ACC112 (cell line): ENCODE measurements around the gene RIOX2.
"Not testable (repeated sequence)": the region's sequence is repeated elsewhere in the genome, so short reads cannot be mapped to it uniquely, and the experiment has no call there.

Source experiments
- H2AFZ ChIP-seq: fragments of 200-600 bp; sonication (generic); one replicate; pipeline ENCODE4 v1.6.0; 2017; ENCODE audit warnings: antibody characterized with exemption, low read length; ENCODE audit not compliant: unreplicated experiment
- H3K27ac ChIP-seq: fragments of 200-600 bp; sonication (generic); 2 replicates; pipeline ENCODE4 v1.5.1; 2014; ENCODE audit warnings: low read depth, mild to moderate bottlenecking, antibody characterized with exemption, low read length, moderate library complexity
- H3K27me3 ChIP-seq: fragments of 200-600 bp; sonication (generic); 2 replicates; pipeline ENCODE4 v1.6.1; 2014; ENCODE audit warnings: mild to moderate bottlenecking, antibody characterized with exemption, low read length, moderate library complexity, mixed read lengths; ENCODE audit not compliant: insufficient read depth
- H3K36me3 ChIP-seq: fragments of 200-600 bp; sonication (generic); 2 replicates; pipeline ENCODE4 v1.6.1; 2016; ENCODE audit warnings: mild to moderate bottlenecking, antibody characterized with exemption, low read length, moderate library complexity, mixed read lengths; ENCODE audit not compliant: insufficient read depth
- H3K4me1 ChIP-seq: fragments of 200-600 bp; sonication (generic); one replicate; pipeline ENCODE4 v1.6.1; 2016; ENCODE audit warnings: low read length, mixed read lengths; ENCODE audit not compliant: insufficient read depth, unreplicated experiment, control insufficient read depth
- H3K4me3 ChIP-seq: fragments of 200-600 bp; sonication (generic); 2 replicates; pipeline ENCODE4 v1.5.1; 2014; ENCODE audit warnings: mild to moderate bottlenecking, low read depth, low read length
- H3K79me2 ChIP-seq: fragments of 200-600 bp; sonication (generic); one replicate; pipeline ENCODE4 v1.6.0; 2016; ENCODE audit warnings: low read length; ENCODE audit not compliant: control insufficient read depth, unreplicated experiment, insufficient read depth

Gene RIOX2

DNA sequence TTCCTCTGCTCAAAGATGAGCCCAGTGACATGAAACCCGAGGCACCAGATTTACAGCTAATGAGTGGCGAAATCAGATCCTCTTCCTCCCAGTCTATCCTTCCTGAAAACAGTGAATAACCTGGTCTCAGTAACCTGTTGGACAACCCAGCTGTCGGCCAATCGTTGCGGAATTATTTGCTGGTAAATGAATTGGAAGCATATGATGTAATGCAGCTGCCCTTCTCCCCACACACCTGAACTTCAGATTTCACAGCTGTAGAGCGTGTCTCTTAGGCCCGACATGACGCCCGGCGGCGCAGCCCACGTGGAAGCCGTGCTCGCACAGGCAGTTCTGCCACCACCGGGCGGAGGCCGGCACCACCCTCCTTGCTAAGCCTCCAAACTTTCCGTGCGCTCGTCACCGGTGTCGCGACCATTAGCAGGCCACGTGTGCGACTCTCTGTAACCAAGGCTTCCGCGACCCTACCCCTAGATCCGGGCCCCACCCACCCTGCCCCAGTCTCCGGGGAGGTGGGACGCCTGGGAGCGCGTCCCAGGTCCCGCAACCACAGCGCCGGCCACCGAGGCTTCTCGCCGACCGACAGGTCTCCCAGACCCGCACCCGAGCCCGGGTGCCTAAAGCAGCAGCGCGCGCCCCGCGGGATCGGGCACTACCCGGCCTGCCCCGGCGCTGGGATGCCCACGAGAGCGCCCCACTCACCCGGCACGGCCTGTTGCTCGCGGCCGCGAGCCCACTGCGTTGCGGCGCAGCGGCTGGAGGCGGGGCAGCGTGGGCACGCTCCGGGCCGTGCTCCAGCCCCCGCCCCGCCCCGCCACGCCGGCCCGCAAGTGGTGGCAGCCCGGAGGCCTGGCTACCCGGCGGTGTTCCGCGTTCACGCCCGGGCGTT lies at the start of gene RIOX2:
RIOX2 (minus strand) TSS at position 753 of the 889 bp plus-strand sequence. CDS start 4,838 bp downstream, outside the sequence.
- Histone ChIP-seq H3K36me3 (no peaks in the 10 kb centered on the region), H2AFZ (peak within 1 kb of the TSS; percentile 98), H3K79me2 (peaks cover 44% of the 10 kb centered on the region), H3K4me3 (peak within 1 kb of the TSS; percentile 78), H3K4me1 (peaks cover 19% of the 10 kb centered on the region), H3K27ac (peak within 1 kb of the TSS; percentile 2; the same call in 1 of the 2 replicates), H3K27me3 (no peaks in the 10 kb centered on the region)

DNA sequence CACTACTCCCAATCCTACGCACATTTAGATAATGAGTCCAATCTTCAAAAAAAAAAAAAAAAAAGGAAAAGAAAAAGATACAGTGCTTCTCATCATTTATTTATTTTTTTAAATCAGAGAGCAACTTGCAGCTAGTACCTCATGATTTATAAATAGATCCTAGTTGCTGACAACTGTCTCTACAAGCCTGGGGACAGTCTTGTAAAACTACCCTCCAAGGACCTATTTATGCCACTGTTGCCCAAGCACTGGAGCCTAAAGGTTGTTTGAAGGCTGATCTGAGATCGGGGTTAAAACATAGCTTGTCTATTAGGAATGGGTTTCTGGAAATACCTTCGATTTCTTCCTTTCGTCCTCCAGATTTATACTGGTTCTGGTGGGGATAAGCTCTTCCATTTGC lies 48.2 kb upstream of the RIOX2 start:
- Histone ChIP-seq H3K4me3 (no peak overlapping the region), H3K79me2 (no peaks in the 10 kb centered on the region), H3K36me3 (no peaks in the 10 kb centered on the region), H3K27ac (no peak overlapping the region), H3K4me1 (no peaks in the 10 kb centered on the region), H2AFZ (no peak overlapping the region), H3K27me3 (peaks cover 3% of the 10 kb centered on the region)

DNA sequence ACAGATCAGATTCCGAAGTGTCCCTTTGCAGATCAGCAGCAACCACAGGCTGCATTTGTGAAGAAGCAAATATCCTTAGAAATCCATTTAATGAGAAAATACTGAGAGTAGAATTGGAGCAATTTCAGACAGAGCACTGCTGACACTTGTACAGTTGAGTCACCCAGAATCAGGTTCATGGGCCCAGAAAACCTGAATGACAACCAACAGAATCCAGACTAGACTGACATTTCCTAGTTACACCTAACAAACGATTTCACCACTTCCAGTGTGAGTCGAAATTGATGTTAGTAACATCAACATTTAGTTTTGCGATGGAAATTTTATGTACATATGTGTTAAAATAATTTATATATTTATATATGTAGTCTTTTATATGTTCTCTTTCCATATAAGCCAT lies 46.1 kb upstream of the RIOX2 start:
- Histone ChIP-seq H3K4me1 (peaks cover 7% of the 10 kb centered on the region), H3K27ac (no peak overlapping the region), H3K27me3 (no peaks in the 10 kb centered on the region; the same call in 1 of the 2 replicates), H3K4me3 (no peak overlapping the region), H3K36me3 (no peaks in the 10 kb centered on the region), H2AFZ (no peak overlapping the region), H3K79me2 (no peaks in the 10 kb centered on the region)

DNA sequence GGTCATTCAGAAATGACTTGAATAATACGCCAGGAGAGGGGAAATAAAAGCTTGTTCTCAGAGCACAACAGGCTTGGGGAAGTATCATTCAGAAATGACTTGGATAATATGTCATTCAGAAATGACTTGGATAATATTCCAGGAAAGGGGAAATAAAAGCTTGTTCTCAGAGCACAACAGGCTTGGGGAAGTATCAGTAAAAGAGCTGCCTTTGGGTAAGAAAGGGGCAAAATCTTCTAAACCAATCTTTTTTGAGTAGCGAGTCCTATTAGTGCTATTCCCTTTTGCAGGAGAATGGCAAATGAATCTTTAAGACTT lies 42.0 kb upstream of the RIOX2 start:
- H3K4me1 ChIP-seq = peaks cover 17% of the 10 kb centered on the region
- H3K79me2 ChIP-seq = no peaks in the 10 kb centered on the region
- H2AFZ ChIP-seq = peak overlapping the region; percentile 28
- no peak overlapping the region for H3K27ac ChIP-seq
- H3K36me3 ChIP-seq = no peaks in the 10 kb centered on the region
- no peaks in the 10 kb centered on the region; the same call in 1 of the 2 replicates for H3K27me3 ChIP-seq
- no peak overlapping the region for H3K4me3 ChIP-seq

DNA sequence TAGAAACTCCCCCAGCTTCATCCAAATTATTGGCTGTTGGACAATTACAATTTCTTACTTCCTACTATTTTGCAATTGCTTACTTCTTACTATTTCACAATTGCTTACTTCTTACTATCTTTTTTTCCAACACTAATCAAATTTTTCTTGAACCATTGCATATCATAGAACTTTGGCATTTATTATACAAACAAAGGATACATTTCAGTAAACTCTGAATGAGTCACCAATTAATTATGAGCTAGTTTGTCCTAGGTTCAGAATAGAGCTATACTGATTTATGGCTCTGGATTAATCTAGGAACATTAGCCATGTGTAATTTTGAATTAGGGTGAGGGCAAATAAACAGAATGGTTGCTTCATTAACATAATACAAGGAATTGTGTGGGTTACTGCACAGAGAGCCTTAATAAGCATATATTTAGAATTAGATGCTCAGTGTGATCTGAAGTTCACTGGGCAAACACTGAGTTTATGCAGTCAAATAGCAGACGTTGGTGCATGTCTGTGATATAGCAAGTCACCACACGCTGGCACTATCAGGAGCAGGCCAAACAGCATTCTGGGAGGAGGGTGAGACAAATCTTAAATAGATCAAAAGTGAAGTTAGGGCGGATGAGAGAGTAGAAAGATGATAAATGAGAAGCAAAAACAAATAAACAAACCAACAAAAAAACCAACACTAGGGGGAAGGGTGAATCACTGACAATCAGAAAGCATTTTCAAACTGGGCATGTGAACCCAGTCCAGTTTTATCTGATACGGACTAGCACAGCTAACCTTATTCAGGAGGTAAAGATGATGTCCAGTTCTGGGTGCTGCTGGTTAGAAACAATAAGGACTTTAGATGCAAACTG lies 41.4 kb upstream of the RIOX2 start:
- no peak overlapping the region for H3K4me3 ChIP-seq
- H3K27ac ChIP-seq = peak overlapping the region; percentile 48
- H3K36me3 ChIP-seq = no peaks in the 10 kb centered on the region
- H3K79me2 ChIP-seq = no peaks in the 10 kb centered on the region
- peaks cover 17% of the 10 kb centered on the region for H3K4me1 ChIP-seq
- no peaks in the 10 kb centered on the region; the same call in 1 of the 2 replicates for H3K27me3 ChIP-seq
- H2AFZ ChIP-seq = peak overlapping the region; percentile 28

DNA sequence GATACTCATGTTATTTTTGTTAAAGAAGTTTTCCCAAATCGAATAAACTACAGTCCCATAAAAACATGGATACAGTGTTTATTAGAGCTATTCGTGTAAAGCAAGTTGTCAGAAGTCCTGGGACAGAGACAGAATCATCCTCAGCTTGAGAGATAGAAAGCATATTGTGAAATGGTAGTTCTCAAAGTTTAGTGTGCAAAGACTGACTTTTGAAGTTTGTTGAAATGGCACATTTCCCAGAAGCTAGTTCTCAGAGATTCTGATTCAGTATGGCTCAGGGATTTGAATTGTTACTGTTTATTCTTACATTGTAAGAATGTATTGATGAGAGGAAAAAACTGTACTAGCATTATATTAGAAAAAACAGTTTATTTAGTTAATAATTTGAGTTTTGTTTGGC lies 40.7 kb upstream of the RIOX2 start:
- no peaks in the 10 kb centered on the region for H3K36me3 ChIP-seq
- no peak overlapping the region for H3K4me3 ChIP-seq
- H3K27me3 ChIP-seq = no peaks in the 10 kb centered on the region; the same call in 1 of the 2 replicates
- H3K4me1 ChIP-seq = peaks cover 17% of the 10 kb centered on the region
- no peaks in the 10 kb centered on the region for H3K79me2 ChIP-seq
- H2AFZ ChIP-seq = no peak overlapping the region
- peak overlapping the region; percentile 48 for H3K27ac ChIP-seq

DNA sequence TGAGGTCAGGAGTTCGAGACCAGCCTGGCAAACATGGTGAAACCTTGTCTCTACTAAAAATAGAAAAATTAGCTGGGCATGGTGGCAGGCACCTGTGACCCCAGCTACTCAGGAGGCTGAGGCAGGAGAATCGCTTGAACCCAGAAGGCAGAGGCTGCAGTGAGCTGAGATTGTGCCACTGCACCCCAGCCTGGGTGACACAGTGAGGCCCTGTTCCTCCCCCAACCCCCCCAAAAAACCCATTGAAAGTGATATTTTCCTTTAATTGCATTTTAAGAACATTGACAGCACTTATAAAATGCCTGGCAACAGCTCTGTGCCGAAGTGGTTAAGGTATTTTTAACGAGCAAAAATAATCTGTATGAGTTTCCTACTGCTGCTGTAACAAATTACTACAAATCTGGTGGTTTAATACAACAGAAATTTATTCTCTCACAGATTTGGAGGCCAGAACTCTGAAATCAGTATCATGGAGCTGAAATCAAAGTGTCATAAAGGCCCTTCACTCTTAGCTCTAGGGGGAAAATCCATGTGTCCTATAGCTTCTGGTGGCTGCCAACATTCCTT lies 38.7 kb upstream of the RIOX2 start:
- H3K36me3 ChIP-seq, H3K4me3 ChIP-seq, H3K27me3 ChIP-seq, H3K27ac ChIP-seq, H3K79me2 ChIP-seq, H2AFZ ChIP-seq: not testable (repeated sequence)
- H3K4me1 ChIP-seq = peaks cover 17% of the 10 kb centered on the region

DNA sequence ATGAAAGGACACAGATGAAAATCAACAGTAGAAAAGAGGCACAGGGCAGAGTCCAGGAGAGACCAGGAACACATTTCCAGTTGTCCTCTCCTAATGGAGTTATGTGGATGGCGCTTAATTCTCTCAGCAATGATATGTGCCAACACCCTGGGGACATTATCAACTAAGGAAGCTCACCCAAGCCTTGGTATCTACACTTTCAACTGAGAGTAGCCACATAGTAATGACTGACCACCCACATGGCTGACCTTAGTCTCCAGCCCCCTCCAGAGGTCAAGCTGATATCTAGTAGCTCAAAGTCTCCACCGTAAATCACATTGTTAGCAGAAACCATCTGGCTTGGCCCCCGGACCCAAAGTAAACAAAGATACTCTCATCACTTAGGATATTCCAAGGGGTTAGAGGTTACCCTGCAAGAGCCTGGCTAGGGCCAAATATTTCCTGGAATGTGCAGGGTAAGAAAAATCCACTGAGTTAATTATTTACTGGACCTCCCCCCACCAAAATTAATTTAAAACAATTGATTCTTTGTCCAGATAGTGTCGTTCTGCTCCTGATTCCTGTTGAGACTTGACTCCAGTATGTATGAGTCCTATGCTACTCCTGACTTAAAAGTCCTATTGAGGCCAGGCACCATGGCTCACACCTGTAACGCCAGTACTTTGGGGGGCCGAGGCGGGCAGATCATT lies 38.1 kb upstream of the RIOX2 start:
- no peak overlapping the region for H3K4me3 ChIP-seq
- no peak overlapping the region for H2AFZ ChIP-seq
- H3K27ac ChIP-seq = no peak overlapping the region
- H3K4me1 ChIP-seq = peaks cover 17% of the 10 kb centered on the region
- H3K27me3 ChIP-seq = no peaks in the 10 kb centered on the region
- H3K79me2 ChIP-seq = no peaks in the 10 kb centered on the region
- H3K36me3 ChIP-seq = no peaks in the 10 kb centered on the region

DNA sequence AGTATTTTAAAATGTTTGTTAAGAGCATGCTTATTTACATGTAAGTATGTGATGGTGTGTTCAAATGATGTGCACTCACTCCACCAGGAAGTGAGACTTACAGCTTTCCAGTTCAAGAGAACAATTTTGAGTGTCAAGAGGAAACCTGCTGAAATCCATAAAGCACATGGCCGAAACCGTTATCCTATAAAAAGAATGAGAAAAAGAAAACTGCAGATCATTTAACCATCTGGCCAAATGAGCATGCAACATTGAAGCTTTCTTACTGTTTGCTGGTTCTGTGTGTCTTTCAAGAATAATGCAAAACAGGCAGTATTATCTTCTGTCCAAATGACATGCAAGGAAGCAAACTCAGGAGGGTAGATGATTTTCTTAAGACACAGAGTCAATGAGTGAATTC lies 36.6 kb upstream of the RIOX2 start:
- peaks cover 15% of the 10 kb centered on the region for H3K4me1 ChIP-seq
- H3K27ac ChIP-seq = no peak overlapping the region
- H3K27me3 ChIP-seq = no peaks in the 10 kb centered on the region
- H2AFZ ChIP-seq = no peak overlapping the region
- H3K79me2 ChIP-seq = no peaks in the 10 kb centered on the region
- no peaks in the 10 kb centered on the region for H3K36me3 ChIP-seq
- no peak overlapping the region for H3K4me3 ChIP-seq

DNA sequence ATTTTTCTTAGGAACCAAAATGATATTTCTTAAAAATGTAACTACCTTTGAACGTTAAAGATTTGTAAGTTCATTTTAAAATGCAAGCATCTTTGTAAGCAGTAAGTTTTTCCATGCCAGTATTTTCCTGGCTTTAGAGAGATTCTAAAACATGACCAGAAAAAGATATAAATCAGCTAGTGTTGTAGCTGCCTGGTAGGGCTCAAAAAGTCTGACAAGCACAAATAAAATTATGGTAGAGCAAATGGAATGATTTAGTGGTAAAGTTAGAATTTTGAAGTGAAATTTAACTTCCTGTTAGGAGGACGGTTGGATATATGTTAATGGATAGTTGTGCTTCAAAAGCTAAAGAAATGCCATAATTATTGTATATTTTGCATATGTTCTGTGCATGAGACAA lies 33.2 kb upstream of the RIOX2 start:
- Histone ChIP-seq H3K36me3 (no peaks in the 10 kb centered on the region), H3K27me3 (peaks cover 14% of the 10 kb centered on the region; the same call in 1 of the 2 replicates), H3K27ac (no peak overlapping the region), H2AFZ (no peak overlapping the region), H3K4me1 (no peaks in the 10 kb centered on the region), H3K79me2 (no peaks in the 10 kb centered on the region), H3K4me3 (no peak overlapping the region)
